ENCODE measurements around the gene FBLN2.

FBLN2 gene

GRCh38 chr3:13661121-13661520 lies 112.2 kb downstream of the FBLN2 start:
- H3K9ac ChIP-seq, result no peak overlapping the region
- no peaks in the 10 kb centered on the region for H4K20me1 ChIP-seq (ENCODE audit: insufficient read depth)
- no peak overlapping the region for H3K27ac ChIP-seq
- H3K36me3 ChIP-seq (ENCODE audit: insufficient read depth), result no peaks in the 10 kb centered on the region
- H2AFZ ChIP-seq (ENCODE audit: low read depth), result no peak overlapping the region
- no peaks in the 10 kb centered on the region for H3K79me2 ChIP-seq (ENCODE audit: insufficient read depth, low read depth)
- H3K4me1 ChIP-seq (ENCODE audit: low read depth, poor library complexity, severe bottlenecking), result no peaks in the 10 kb centered on the region
- TF ChIP-seq, protein P1, sequence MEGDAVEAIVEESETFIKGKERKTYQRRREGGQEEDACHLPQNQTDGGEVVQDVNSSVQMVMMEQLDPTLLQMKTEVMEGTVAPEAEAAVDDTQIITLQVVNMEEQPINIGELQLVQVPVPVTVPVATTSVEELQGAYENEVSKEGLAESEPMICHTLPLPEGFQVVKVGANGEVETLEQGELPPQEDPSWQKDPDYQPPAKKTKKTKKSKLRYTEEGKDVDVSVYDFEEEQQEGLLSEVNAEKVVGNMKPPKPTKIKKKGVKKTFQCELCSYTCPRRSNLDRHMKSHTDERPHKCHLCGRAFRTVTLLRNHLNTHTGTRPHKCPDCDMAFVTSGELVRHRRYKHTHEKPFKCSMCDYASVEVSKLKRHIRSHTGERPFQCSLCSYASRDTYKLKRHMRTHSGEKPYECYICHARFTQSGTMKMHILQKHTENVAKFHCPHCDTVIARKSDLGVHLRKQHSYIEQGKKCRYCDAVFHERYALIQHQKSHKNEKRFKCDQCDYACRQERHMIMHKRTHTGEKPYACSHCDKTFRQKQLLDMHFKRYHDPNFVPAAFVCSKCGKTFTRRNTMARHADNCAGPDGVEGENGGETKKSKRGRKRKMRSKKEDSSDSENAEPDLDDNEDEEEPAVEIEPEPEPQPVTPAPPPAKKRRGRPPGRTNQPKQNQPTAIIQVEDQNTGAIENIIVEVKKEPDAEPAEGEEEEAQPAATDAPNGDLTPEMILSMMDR (conservative IDR thresholded peaks at IDR 0.05; ENCODE audit: low read depth, low read length), result no peak
- no peak overlapping the region for H3K4me3 ChIP-seq (IDR thresholded peaks at IDR 0.05; ENCODE audit: insufficient read depth, low read depth, low read length)
- no peak overlapping the region for H3K4me2 ChIP-seq
- peaks cover 4% of the 10 kb centered on the region; the same call in 1 of the 2 replicates for H3K27me3 ChIP-seq (ENCODE audit: insufficient read depth, low read depth)

DNA sequence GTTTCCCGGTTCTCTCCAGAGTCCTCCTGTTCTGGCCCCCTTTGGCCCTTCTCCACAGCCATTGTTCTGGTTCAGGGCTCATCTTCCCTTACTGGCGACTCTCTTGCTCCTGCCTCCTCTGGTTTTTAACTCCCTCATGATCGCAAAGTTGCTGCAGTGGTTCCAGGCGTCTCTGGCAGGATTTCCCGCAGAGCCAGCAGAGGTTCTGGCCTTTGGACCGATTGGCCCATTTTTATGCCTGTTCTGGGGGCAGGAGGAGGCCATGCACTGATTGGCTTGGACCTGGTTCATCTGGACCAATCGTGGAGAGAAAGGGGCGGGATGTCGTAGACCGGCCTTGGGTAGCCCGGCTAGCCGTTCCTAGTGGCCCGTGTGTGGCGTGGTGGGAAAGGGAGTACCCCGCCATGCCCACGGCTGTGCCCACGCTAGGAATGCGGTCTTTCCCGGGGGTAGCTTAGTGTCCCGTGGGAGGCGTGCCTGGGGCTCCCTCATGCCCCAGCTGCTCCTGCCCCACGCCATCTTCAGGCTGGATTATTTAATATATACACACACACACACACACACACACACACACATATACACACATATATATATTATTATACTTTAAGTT lies 113.4 kb downstream of the FBLN2 start:
- no peak overlapping the region for H3K27ac ChIP-seq
- no peaks in the 10 kb centered on the region for H4K20me1 ChIP-seq (ENCODE audit: insufficient read depth)
- no peaks in the 10 kb centered on the region for H3K36me3 ChIP-seq (ENCODE audit: insufficient read depth)
- no peak overlapping the region for H2AFZ ChIP-seq (ENCODE audit: low read depth)
- H3K4me3 ChIP-seq (IDR thresholded peaks at IDR 0.05; ENCODE audit: insufficient read depth, low read depth, low read length), result no peak overlapping the region
- H3K9ac ChIP-seq, result no peak overlapping the region
- no peak overlapping the region for H3K4me2 ChIP-seq
- TF ChIP-seq, protein P1 (conservative IDR thresholded peaks at IDR 0.05; ENCODE audit: low read depth, low read length), result no peak
- no peaks in the 10 kb centered on the region for H3K79me2 ChIP-seq (ENCODE audit: insufficient read depth, low read depth)
- no peaks in the 10 kb centered on the region for H3K4me1 ChIP-seq (ENCODE audit: low read depth, poor library complexity, severe bottlenecking)
- H3K27me3 ChIP-seq (ENCODE audit: insufficient read depth, low read depth), result no peaks in the 10 kb centered on the region; the same call in 1 of the 2 replicates

DNA sequence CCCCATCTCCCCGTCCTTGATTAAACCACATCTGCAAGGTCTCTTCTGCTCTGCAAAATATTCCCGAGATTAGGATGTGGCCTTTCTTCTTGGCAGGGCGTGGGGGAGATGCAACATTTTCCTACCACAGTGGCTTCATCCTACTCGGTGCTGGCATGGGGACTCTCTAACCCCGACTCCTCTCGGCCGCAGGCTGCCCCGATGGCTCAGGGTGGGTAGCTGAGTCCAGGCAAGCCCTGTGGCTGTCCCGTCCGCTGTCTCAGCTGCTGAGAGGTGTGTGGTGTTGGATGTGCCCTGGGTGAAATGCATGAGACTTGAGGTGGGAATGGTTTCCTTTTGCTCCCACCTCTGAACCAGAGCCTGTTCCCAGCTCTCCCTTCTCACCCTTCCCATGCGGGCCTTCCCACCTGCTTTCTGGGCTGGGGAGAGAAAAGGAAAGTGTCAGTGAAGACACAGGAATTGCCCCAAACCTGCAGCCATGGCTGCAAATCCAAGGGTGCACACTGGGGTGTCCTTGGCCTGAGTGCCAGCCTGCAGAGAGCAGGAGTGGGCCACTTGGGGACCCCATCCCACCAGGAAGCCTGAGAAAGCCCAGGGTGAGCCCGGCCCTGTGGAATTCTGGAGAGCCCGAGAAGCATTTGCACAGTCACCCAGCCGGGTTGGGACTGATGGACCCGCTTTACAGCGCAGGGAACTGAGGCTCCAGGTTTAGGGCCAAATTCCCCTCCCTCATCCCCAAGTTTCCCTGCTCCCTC lies 115.0 kb downstream of the FBLN2 start:
- Histone ChIP-seq H3K36me3 (ENCODE audit: insufficient read depth) (no peaks in the 10 kb centered on the region), H3K27me3 (ENCODE audit: insufficient read depth, low read depth) (no peaks in the 10 kb centered on the region; the same call in 1 of the 2 replicates), H3K4me2 (no peak overlapping the region)

DNA sequence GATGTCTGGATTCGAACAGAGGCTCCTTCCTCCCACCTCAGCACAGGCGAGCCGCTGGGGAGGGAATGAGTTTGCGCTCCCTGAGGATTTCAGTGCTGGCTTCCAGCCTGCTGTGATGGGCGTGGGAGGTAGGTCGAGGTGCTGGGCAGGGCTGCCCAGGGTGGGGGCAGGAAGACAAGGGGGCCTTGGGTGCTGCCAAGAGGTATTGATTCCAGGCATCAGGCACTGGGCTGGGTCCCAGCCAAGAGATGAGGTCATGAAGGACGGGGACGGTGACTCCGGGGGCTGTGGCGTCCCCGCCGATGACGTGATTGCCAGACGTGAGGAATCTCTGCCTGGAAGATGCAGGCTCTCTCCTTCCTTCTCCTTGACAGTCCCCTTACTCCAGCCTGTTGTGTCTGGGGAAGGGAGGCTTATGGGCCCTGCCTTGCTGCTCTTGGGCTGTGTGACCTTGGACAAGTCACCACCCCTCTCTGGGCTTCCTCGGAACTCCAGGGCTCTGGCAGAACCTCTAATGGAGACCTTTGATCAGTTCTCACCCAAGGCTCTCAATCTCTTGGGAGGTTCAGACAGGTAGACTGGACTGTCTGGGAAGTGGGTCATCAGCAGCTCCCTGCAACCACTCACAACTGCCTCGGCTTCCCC lies 116.8 kb downstream of the FBLN2 start:
- no peaks in the 10 kb centered on the region for H3K4me1 ChIP-seq (ENCODE audit: low read depth, poor library complexity, severe bottlenecking)
- no peak overlapping the region for H3K9ac ChIP-seq
- H3K4me3 ChIP-seq (IDR thresholded peaks at IDR 0.05; ENCODE audit: insufficient read depth, low read depth, low read length), result no peak overlapping the region
- no peaks in the 10 kb centered on the region; the same call in 1 of the 2 replicates for H3K27me3 ChIP-seq (ENCODE audit: insufficient read depth, low read depth)
- H3K4me2 ChIP-seq, result no peak overlapping the region
- H3K36me3 ChIP-seq (ENCODE audit: insufficient read depth), result no peaks in the 10 kb centered on the region
- no peaks in the 10 kb centered on the region for H4K20me1 ChIP-seq (ENCODE audit: insufficient read depth)
- no peaks in the 10 kb centered on the region for H3K79me2 ChIP-seq (ENCODE audit: insufficient read depth, low read depth)
- no peak overlapping the region for H2AFZ ChIP-seq (ENCODE audit: low read depth)
- H3K27ac ChIP-seq, result no peak overlapping the region
- TF ChIP-seq, protein P1 (conservative IDR thresholded peaks at IDR 0.05; ENCODE audit: low read depth, low read length), result no peak

More for the DNA sequence above, 115.0 kb downstream of the FBLN2 start:
- no peaks in the 10 kb centered on the region for H3K79me2 ChIP-seq (ENCODE audit: insufficient read depth, low read depth)
- H4K20me1 ChIP-seq (ENCODE audit: insufficient read depth), result no peaks in the 10 kb centered on the region
- TF ChIP-seq, protein P1 (conservative IDR thresholded peaks at IDR 0.05; ENCODE audit: low read depth, low read length), result no peak
- H3K9ac ChIP-seq, result no peak overlapping the region
- H3K27ac ChIP-seq, result no peak overlapping the region
- no peak overlapping the region for H3K4me3 ChIP-seq (IDR thresholded peaks at IDR 0.05; ENCODE audit: insufficient read depth, low read depth, low read length)
- no peak overlapping the region for H2AFZ ChIP-seq (ENCODE audit: low read depth)
- H3K4me1 ChIP-seq (ENCODE audit: low read depth, poor library complexity, severe bottlenecking), result no peaks in the 10 kb centered on the region
